ENCODE results near the gene LYPLAL1.
"Not testable (repeated sequence)": the region's sequence is repeated elsewhere in the genome, so short reads cannot be mapped to it uniquely, and the experiment has no call there.

The LYPLAL1 gene

GRCh38 chr1:219163401-219163954, 10.2 kb upstream of the LYPLAL1 start:
- no peak for DNase-seq

GRCh38 chr1:219171192-219171935, 2.3 kb upstream of the LYPLAL1 start:
- no peak for DNase-seq

- no peak for DNase-seq
Measured at GRCh38 chr1:219172821-219173220, 857 bp upstream of the LYPLAL1 start.

- DNase-seq: no peak
Measured at GRCh38 chr1:219173434-219173757, 282 bp upstream of the LYPLAL1 start.

- no peak for DNase-seq
Measured at GRCh38 chr1:219174460-219175211, 958 bp downstream of the LYPLAL1 start.

- no peak for DNase-seq
Measured at GRCh38 chr1:219175212-219175564, 1.5 kb downstream of the LYPLAL1 start.

GRCh38 chr1:219176168-219176567, 2.5 kb downstream of the LYPLAL1 start:
- DNase-seq: no peak

- no peak for DNase-seq
Measured at GRCh38 chr1:219177363-219177762, 3.7 kb downstream of the LYPLAL1 start.

GRCh38 chr1:219177940-219178339, 4.3 kb downstream of the LYPLAL1 start:
- no peak for DNase-seq

- DNase-seq: no peak
Measured at GRCh38 chr1:219179293-219179692, 5.6 kb downstream of the LYPLAL1 start.

GRCh38 chr1:219184337-219184736, 10.7 kb downstream of the LYPLAL1 start:
- no peak for DNase-seq

- no peak for DNase-seq
Measured at GRCh38 chr1:219185486-219186117, 11.9 kb downstream of the LYPLAL1 start.

- no peak for DNase-seq
Measured at GRCh38 chr1:219188331-219188803, 14.7 kb downstream of the LYPLAL1 start.

- DNase-seq: no peak
Measured at GRCh38 chr1:219189021-219189824, 15.5 kb downstream of the LYPLAL1 start.

GRCh38 chr1:219189952-219190351, 16.3 kb downstream of the LYPLAL1 start:
- no peak for DNase-seq

GRCh38 chr1:219190605-219191004, 16.9 kb downstream of the LYPLAL1 start:
- DNase-seq: no peak

GRCh38 chr1:219195833-219196232, 22.2 kb downstream of the LYPLAL1 start:
- DNase-seq: not testable (repeated sequence)

- no peak for DNase-seq
Measured at GRCh38 chr1:219201656-219202055, 28.0 kb downstream of the LYPLAL1 start.

GRCh38 chr1:219202567-219202966, 28.9 kb downstream of the LYPLAL1 start:
- no peak for DNase-seq

- DNase-seq: no peak
Measured at GRCh38 chr1:219206350-219206749, 32.7 kb downstream of the LYPLAL1 start.

GRCh38 chr1:219209578-219209977, 35.9 kb downstream of the LYPLAL1 start:
- no peak for DNase-seq

- DNase-seq: no peak
Measured at GRCh38 chr1:219210067-219210466, 36.4 kb downstream of the LYPLAL1 start.

- DNase-seq: no peak
Measured at GRCh38 chr1:219215477-219215876, 41.8 kb downstream of the LYPLAL1 start.

Data from COR-L47 (cell line).